ENCODE measurements around the gene CHD8. TPM values are rescaled to one million over a fixed set of nuclear protein-coding genes. Genes with fewer than 3 reads are reported as not detected.

Gene CHD8
- 60.0 TPM for total RNA-seq (2013)
- polyA plus RNA-seq (10 to 100 TPM in 2 of 3 donors, 1 to 10 TPM in 1; 8.2 to 34.2 (median 15.1) TPM), polyA minus RNA-seq (47.5 and 69.2 TPM in 2 replicates), total RNA-seq (71.1 to 192 (median 108) reads per million in 11 experiments)

DNA sequence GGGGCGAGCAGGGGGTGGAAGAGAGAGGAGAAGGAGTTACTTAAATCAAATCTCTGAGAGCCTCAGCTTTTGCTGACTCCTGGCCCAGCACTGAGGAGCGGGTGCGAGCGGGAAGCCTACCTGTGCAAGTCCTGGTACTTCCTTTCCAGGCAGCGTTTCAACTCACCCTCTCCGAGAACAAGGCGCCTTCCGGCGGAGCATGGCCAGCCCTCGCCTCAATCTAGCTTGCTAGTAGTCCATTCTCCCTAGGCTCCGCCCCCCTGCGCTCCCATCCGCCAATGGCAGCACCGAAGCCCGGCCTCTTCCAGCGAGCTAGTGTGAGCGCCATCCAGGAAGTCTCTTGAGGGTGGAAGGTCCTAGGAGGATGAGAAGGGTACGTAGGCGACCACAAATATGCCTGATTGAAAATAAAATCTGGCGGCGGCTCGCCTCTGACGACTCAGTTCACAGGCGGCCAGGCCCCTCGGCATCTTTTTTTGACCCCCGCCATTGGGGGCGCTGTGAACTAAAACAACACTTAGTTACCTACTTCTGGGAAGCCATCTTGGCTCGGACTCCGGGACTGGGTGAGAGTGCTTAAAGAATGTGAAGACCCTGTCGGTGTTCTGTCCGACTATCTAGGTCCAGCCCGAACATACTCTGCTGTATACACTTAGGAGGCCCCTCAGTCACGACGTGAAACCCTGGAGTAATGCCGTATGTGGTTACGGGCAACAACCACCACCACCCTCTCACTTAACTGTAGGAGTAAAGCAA is at the start of gene CHD8:
CHD8 (minus strand) TSS at position 212 of the 756 bp plus-strand sequence. CDS start 24,480 bp downstream, outside the sequence.
- peaks cover 25% of the 10 kb centered on the region for H3K4me1 Mint-ChIP-seq
- TF ChIP-seq, protein P1, sequence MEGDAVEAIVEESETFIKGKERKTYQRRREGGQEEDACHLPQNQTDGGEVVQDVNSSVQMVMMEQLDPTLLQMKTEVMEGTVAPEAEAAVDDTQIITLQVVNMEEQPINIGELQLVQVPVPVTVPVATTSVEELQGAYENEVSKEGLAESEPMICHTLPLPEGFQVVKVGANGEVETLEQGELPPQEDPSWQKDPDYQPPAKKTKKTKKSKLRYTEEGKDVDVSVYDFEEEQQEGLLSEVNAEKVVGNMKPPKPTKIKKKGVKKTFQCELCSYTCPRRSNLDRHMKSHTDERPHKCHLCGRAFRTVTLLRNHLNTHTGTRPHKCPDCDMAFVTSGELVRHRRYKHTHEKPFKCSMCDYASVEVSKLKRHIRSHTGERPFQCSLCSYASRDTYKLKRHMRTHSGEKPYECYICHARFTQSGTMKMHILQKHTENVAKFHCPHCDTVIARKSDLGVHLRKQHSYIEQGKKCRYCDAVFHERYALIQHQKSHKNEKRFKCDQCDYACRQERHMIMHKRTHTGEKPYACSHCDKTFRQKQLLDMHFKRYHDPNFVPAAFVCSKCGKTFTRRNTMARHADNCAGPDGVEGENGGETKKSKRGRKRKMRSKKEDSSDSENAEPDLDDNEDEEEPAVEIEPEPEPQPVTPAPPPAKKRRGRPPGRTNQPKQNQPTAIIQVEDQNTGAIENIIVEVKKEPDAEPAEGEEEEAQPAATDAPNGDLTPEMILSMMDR (IDR thresholded peaks at IDR 0.05), result peak; percentile 66
- Histone ChIP-seq H2AFZ (ENCODE audit: insufficient read depth, low read depth, low read length, poor library complexity, severe bottlenecking) (peak within 1 kb of the TSS; percentile 98), H3K4me3 (replicated peaks in 1 of 3; ENCODE audit: low read depth in 2 of 3, low read length in 3 of 3) (peak within 1 kb of the TSS; percentile 75 to 99 (median 95)), H3K79me2 (ENCODE audit: insufficient read depth, low read length) (peaks cover 49% of the 10 kb centered on the region), H3K9me3 (replicated peaks in 1 of 2; ENCODE audit: control insufficient read depth in 1 of 2, insufficient read depth in 1 of 2, low read length in 2 of 2) (no peaks in the 10 kb centered on the region), H3K4me1 (ENCODE audit: control insufficient read depth in 1 of 2, insufficient read depth in 2 of 2, low read length in 2 of 2) (peaks cover 15 to 24% of the 10 kb centered on the region in 2 donors), H3K4me2 (replicated peaks; ENCODE audit: extremely low read depth, low read length, poor library complexity, severe bottlenecking) (peak within 1 kb of the TSS; percentile 94), H3K27ac (ENCODE audit: low read depth in 1 of 2, low read length in 2 of 2) (peak within 1 kb of the TSS; percentile 93 to 98), H3K27me3 (ENCODE audit: control insufficient read depth in 2 of 2, insufficient read depth in 2 of 2, low read length in 2 of 2) (no peaks in the 10 kb centered on the region), H3K9ac (ENCODE audit: insufficient read depth, low read length, poor library complexity, severe bottlenecking) (peak within 1 kb of the TSS; percentile 91), H3K36me3 (replicated peaks in 1 of 2; ENCODE audit: control insufficient read depth in 1 of 2, insufficient read depth in 2 of 2, low read length in 2 of 2) (peaks cover 13 to 23% of the 10 kb centered on the region in 2 donors), H4K20me1 (ENCODE audit: insufficient read depth, low read length) (peaks cover 7% of the 10 kb centered on the region)
- no peaks in the 10 kb centered on the region for H3K9me3 Mint-ChIP-seq
- peak within 1 kb of the TSS; percentile 97 to 99 (median 98) for H3K27ac Mint-ChIP-seq
- peaks cover 23 to 30% of the 10 kb centered on the region in 2 donors for H3K36me3 Mint-ChIP-seq
- DNase-seq, result peak; percentile 99 to 100 (median 99)
- H3K4me3 Mint-ChIP-seq, result peak within 1 kb of the TSS; percentile 93 to 98
- intact Hi-C loops (cut with micrococcal nuclease), result loop anchor here (1.0 to 5.0 kb wide), 4 partner anchors 19 to 56 kb away; partner anchors contain the start of genes METTL3 (in 1 of the 2) and TOX4 (in 1 of the 2)
- peaks cover 0 to 1% (median 0%) of the 10 kb centered on the region in 3 donors for H3K27me3 Mint-ChIP-seq (ENCODE audit: low read depth in 3 of 3)
- WGBS (ENCODE audit: insufficient coverage), result under 1% methylated on average over 20 of the region's 36 CpGs

- H3K27ac Mint-ChIP-seq, result peak overlapping the region in 1 of 7 donors; percentile 7
- H3K36me3 ChIP-seq (replicated peaks in 1 of 2; ENCODE audit: control insufficient read depth in 1 of 2, insufficient read depth in 2 of 2, low read length in 2 of 2), result peaks cover 36 to 53% of the 10 kb centered on the region in 2 donors
- TF ChIP-seq, protein P1 (IDR thresholded peaks at IDR 0.05), result no peak
Observed at GRCh38 chr14:21505012-21505553, 49.2 kb upstream of the CHD8 start.

More at GRCh38 chr14:21505012-21505553, 49.2 kb upstream of the CHD8 start:
- H3K9ac ChIP-seq (ENCODE audit: insufficient read depth, low read length, poor library complexity, severe bottlenecking), result no peak overlapping the region
- intact Hi-C loops (cut with micrococcal nuclease), result no loop called here
- H3K79me2 ChIP-seq (ENCODE audit: insufficient read depth, low read length), result peaks cover 69% of the 10 kb centered on the region
- H3K4me3 ChIP-seq (replicated peaks in 1 of 3; ENCODE audit: low read depth in 2 of 3, low read length in 3 of 3), result no peak overlapping the region
- no peak for DNase-seq
- H3K4me1 Mint-ChIP-seq, result peaks cover 17% of the 10 kb centered on the region
- no peak overlapping the region for H3K4me2 ChIP-seq (replicated peaks; ENCODE audit: extremely low read depth, low read length, poor library complexity, severe bottlenecking)
- H3K9me3 Mint-ChIP-seq, result no peaks in the 10 kb centered on the region
- H2AFZ ChIP-seq (ENCODE audit: insufficient read depth, low read depth, low read length, poor library complexity, severe bottlenecking), result no peak overlapping the region
- no peak overlapping the region for H3K4me3 Mint-ChIP-seq
- H3K9me3 ChIP-seq (replicated peaks in 1 of 2; ENCODE audit: control insufficient read depth in 1 of 2, insufficient read depth in 1 of 2, low read length in 2 of 2), result no peaks in the 10 kb centered on the region
- peaks cover 0 to 2% (median 0%) of the 10 kb centered on the region in 3 donors for H3K27me3 Mint-ChIP-seq (ENCODE audit: low read depth in 3 of 3)
- peaks cover 9 to 12% of the 10 kb centered on the region in 2 donors for H3K4me1 ChIP-seq (ENCODE audit: control insufficient read depth in 1 of 2, insufficient read depth in 2 of 2, low read length in 2 of 2)
- no peaks in the 10 kb centered on the region for H3K27me3 ChIP-seq (ENCODE audit: control insufficient read depth in 2 of 2, insufficient read depth in 2 of 2, low read length in 2 of 2)
- peaks cover 44 to 56% of the 10 kb centered on the region in 2 donors for H3K36me3 Mint-ChIP-seq
- no peak overlapping the region for H3K27ac ChIP-seq (ENCODE audit: low read depth in 1 of 2, low read length in 2 of 2)
- H4K20me1 ChIP-seq (ENCODE audit: insufficient read depth, low read length), result peaks cover 12% of the 10 kb centered on the region

Data from CD14-positive monocyte (primary cell).